Measurements from ENCODE around the gene TMEM126B.
"Not testable (repeated sequence)": the region's sequence is repeated elsewhere in the genome, so short reads cannot be mapped to it uniquely, and the experiment has no call there.

DNA sequence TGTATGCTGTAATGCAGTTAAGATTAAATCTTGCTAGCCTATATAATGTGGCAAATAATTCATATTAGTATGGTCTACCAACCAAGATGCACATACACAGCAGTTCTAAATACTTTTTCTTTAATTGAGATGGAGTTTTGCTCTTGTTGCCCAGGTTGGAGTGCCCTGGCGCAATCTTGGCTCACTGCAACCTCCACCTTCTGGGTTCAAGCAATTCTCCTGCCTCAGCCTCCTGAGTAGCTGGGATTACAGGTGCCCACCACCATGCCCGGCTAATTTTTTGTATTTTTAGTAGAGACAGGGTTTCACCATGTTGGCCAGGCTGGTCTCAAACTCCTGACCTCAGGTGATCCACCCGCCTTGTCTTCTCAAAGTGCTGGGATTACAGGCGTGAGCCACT is 25.9 kb downstream of the TMEM126B start:
- TF ChIP-seq, protein P1, sequence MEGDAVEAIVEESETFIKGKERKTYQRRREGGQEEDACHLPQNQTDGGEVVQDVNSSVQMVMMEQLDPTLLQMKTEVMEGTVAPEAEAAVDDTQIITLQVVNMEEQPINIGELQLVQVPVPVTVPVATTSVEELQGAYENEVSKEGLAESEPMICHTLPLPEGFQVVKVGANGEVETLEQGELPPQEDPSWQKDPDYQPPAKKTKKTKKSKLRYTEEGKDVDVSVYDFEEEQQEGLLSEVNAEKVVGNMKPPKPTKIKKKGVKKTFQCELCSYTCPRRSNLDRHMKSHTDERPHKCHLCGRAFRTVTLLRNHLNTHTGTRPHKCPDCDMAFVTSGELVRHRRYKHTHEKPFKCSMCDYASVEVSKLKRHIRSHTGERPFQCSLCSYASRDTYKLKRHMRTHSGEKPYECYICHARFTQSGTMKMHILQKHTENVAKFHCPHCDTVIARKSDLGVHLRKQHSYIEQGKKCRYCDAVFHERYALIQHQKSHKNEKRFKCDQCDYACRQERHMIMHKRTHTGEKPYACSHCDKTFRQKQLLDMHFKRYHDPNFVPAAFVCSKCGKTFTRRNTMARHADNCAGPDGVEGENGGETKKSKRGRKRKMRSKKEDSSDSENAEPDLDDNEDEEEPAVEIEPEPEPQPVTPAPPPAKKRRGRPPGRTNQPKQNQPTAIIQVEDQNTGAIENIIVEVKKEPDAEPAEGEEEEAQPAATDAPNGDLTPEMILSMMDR (conservative IDR thresholded peaks at IDR 0.05; ENCODE audit: low read length), result not testable (repeated sequence)
- not testable (repeated sequence) for TF ChIP-seq EZH2phosphoT487 (IDR thresholded peaks at IDR 0.05; ENCODE audit: borderline replicate concordance, low read depth, low read length)

Data from OCI-LY7 (cell line).